GM12878 (cell line): ENCODE results near the gene PATL2. TPM values are rescaled to one million over a fixed set of nuclear protein-coding genes. Genes with fewer than 3 reads are reported as not detected.

Source experiments
- ATF7 ChIP-seq: fragments of 450-650 bp; IDR thresholded peaks from 2 replicates; pipeline ENCODE4 v1.6.1; 2016; ENCODE audit warnings: low read depth, mild to moderate bottlenecking
- BACH1 ChIP-seq: fragments of 450-650 bp; IDR thresholded peaks from 2 replicates; pipeline ENCODE4 v1.6.1; 2017; ENCODE audit warnings: mild to moderate bottlenecking, borderline replicate concordance
- BCL3 ChIP-seq: IDR thresholded peaks from 2 replicates; pipeline ENCODE4 v1.6.1; 2011; ENCODE audit warnings: borderline replicate concordance, low read depth, mild to moderate bottlenecking, moderate library complexity, low read length; ENCODE audit not compliant: insufficient read depth, poor library complexity, severe bottlenecking
- CEBPB ChIP-seq, 2 experiments: fragments of 150-350 bp in 1 of 2; IDR thresholded peaks; 2 replicates each; pipeline ENCODE4 v1.6.1; 2012 to 2014; ENCODE audit warnings: low read depth in 2 of 2, low read length in 2 of 2, borderline replicate concordance in 1 of 2, inconsistent platforms in 1 of 2
- DPF2 ChIP-seq: fragments of 450-650 bp; IDR thresholded peaks from 2 replicates; pipeline ENCODE4 v1.6.1; 2017; ENCODE audit warnings: mild to moderate bottlenecking
- FOXK2 ChIP-seq: fragments of 450-650 bp; IDR thresholded peaks from 2 replicates; pipeline ENCODE4 v1.6.1; 2017; ENCODE audit warnings: mild to moderate bottlenecking, moderate library complexity
- GATAD2B ChIP-seq: fragments of 450-650 bp; conservative IDR thresholded peaks from 2 replicates; pipeline ENCODE4 v1.6.1; 2017; ENCODE audit warnings: low read depth, mild to moderate bottlenecking, moderate library complexity
- IKZF2 ChIP-seq, 2 experiments: fragments of 450-650 bp; IDR thresholded peaks; 2 replicates each; pipeline ENCODE4 v1.6.1; 2017; ENCODE audit warnings: mild to moderate bottlenecking in 2 of 2, moderate library complexity in 2 of 2
- JUND ChIP-seq: IDR thresholded peaks from 2 replicates; pipeline ENCODE4 v1.6.1; 2012; ENCODE audit warnings: low read depth, mild to moderate bottlenecking, low read length, improper control_type of control experiment, moderate library complexity
- KAT2A ChIP-seq: conservative IDR thresholded peaks from 2 replicates; pipeline ENCODE4 v1.6.1; 2011; ENCODE audit warnings: low read depth, low read length; ENCODE audit not compliant: control insufficient read depth
- NFYB ChIP-seq: IDR thresholded peaks from 2 replicates; pipeline ENCODE4 v1.6.1; 2011; ENCODE audit warnings: low read depth, mild to moderate bottlenecking, low read length, improper control_type of control experiment, moderate library complexity; ENCODE audit not compliant: insufficient read depth
- NR2C1 ChIP-seq: fragments of 450-650 bp; IDR thresholded peaks from 2 replicates; pipeline ENCODE4 v1.6.1; 2017; ENCODE audit warnings: antibody characterized with exemption, mild to moderate bottlenecking, moderate library complexity
- NR2F1 ChIP-seq: fragments of 450-650 bp; conservative IDR thresholded peaks from 2 replicates; pipeline ENCODE4 v1.6.1; 2017; ENCODE audit warnings: mild to moderate bottlenecking
- PAX8 ChIP-seq: fragments of 450-650 bp; IDR thresholded peaks from 2 replicates; pipeline ENCODE4 v1.6.1; 2017; ENCODE audit warnings: mild to moderate bottlenecking, moderate library complexity
- RAD21 ChIP-seq: IDR thresholded peaks from 2 replicates; pipeline ENCODE4 v1.6.1; 2011; ENCODE audit warnings: mild to moderate bottlenecking, low read depth, low read length, moderate library complexity; ENCODE audit not compliant: insufficient read depth
- SMAD1 ChIP-seq: fragments of 450-650 bp; IDR thresholded peaks from 2 replicates; pipeline ENCODE4 v1.6.1; 2018; ENCODE audit warnings: mild to moderate bottlenecking, low read depth; ENCODE audit not compliant: partially characterized antibody
- SRF ChIP-seq, 2 experiments: IDR thresholded peaks; 2 replicates each; pipeline ENCODE4 v1.6.1; 2011; ENCODE audit warnings: low read depth in 2 of 2, low read length in 2 of 2, mild to moderate bottlenecking in 1 of 2, moderate library complexity in 1 of 2
- TARDBP ChIP-seq: IDR thresholded peaks from 2 replicates; pipeline ENCODE4 v1.6.1; 2016; ENCODE audit warnings: borderline replicate concordance
- TBL1XR1 ChIP-seq: IDR thresholded peaks from 2 replicates; pipeline ENCODE4 v1.6.1; 2012; ENCODE audit warnings: low read depth, low read length, improper control_type of control experiment
- TCF12 ChIP-seq: IDR thresholded peaks from 2 replicates; pipeline ENCODE4 v1.6.1; 2011; ENCODE audit warnings: low read depth, mild to moderate bottlenecking, low read length
- TCF7 ChIP-seq: IDR thresholded peaks from 2 replicates; pipeline ENCODE4 v1.6.1; 2014; ENCODE audit warnings: antibody characterized with exemption, borderline replicate concordance
- YY1 ChIP-seq: IDR thresholded peaks from 2 replicates; pipeline ENCODE4 v1.6.1; 2011; ENCODE audit warnings: low read depth, mild to moderate bottlenecking, low read length
- ZBTB33 ChIP-seq: fragments of 450-650 bp; IDR thresholded peaks from 2 replicates; pipeline ENCODE4 v1.6.1; 2017; ENCODE audit warnings: mild to moderate bottlenecking
- polyA plus RNA-seq, 11 experiments: library from polyadenylated mRNA; depleted of rRNA in 4 of 11; unstranded in 6 of 11; stranded (reverse) in 5 of 11; fragments of >200 nt; fragmentation: Nextera tagmentation in 4 of 11; fragmentation: Illumina TruSeq in 1 of 11; extraction: Ambion mirVana in 4 of 11; extraction: Trizol in 1 of 11; gene quantifications; 1 replicate in 1 of 11; 2 replicates in 10 of 11; pipeline versions ENCODE4 v1.2.1 to v1.2.3, GENCODE V29; 2011 to 2016; ENCODE audit warnings: inconsistent platforms in 2 of 11, missing spikeins in 2 of 11, low read depth in 1 of 11
- total RNA-seq, 4 experiments: library from RNA; depleted of rRNA in 3 of 4; stranded (reverse); fragments of >200 nt in 3 of 4; fragmentation: Illumina TruSeq in 1 of 4; extraction: Trizol in 1 of 4; gene quantifications; 2 replicates each; pipeline versions ENCODE4 v1.2.1 to v1.2.3, GENCODE V29; 2013 to 2021

PATL2 gene
- total and polyA plus RNA-seq, 10 of the 15 experiments (the other 5 are each of a cell fraction or from before 2014, with no cell fraction given): 4.2 to 16.2 (median 12.1) TPM

GRCh38 chr15:44726568-44727484 is 15.7 kb upstream of the PATL2 start (continued):
- TF ChIP-seq IKZF2 (IDR thresholded peaks at IDR 0.05) (peak; percentile 44 to 50; a peak in 2 of 4 replicates), KAT2A (no peak), TARDBP (peak; percentile 77; the same call in 1 of the 2 replicates), BCL3 (no peak), JUND (peak; percentile 86), YY1 (peak; percentile 62), BACH1 (peak; percentile 93), ZBTB33 (no peak), FOXK2 (no peak), RAD21 (peak; percentile 22; the same call in 1 of the 2 replicates), TCF7 (peak; percentile 20; the same call in 1 of the 2 replicates), ATF7 (peak; percentile 88), SMAD1 (peak; percentile 81), TBL1XR1 (0 out of 2 replicates have a peak, but pooled peaks have one; percentile 69), NR2F1 (0 out of 2 replicates have a peak, but pooled peaks have one; percentile 29), SRF (IDR thresholded peaks at IDR 0.05; ENCODE audit: low read depth in 2 of 2, low read length in 2 of 2) (peak in 1 of 2 experiments; percentile 34; a peak in 1 of 4 replicates), NFYB (no peak), PAX8 (no peak; the same call in 1 of the 2 replicates), DPF2 (0 out of 2 replicates have a peak, but pooled peaks have one; percentile 59), NR2C1 (no peak), TCF12 (peak; percentile 73), GATAD2B (no peak), CEBPB (IDR thresholded peaks at IDR 0.05; ENCODE audit: borderline replicate concordance in 1 of 2, low read depth in 2 of 2, low read length in 2 of 2) (peak in 1 of 2 experiments; percentile 82; a peak in 2 of 4 replicates)
